DND-41 (cell line): ENCODE data around the gene ART5.

Experiments used
- ATAC-seq: fragments of 200-7000 bp; cut with Tn5 transposase; 3 replicates; pipeline ENCODE4 v1.9.1; 2021; ENCODE audit warnings: low read depth; ENCODE audit not compliant: insufficient read depth
- DNase-seq: peaks from one replicate; pipeline ENCODE4 v3.0.0-alpha.2; 2020
- H2AFZ ChIP-seq: 2 replicates; pipeline ENCODE4 v1.6.0; 2012; ENCODE audit warnings: low read depth, low read length
- H3K27ac ChIP-seq: 2 replicates; pipeline ENCODE4 v1.5.1; 2012; ENCODE audit warnings: low read length, inconsistent platforms
- H3K27me3 ChIP-seq: fragments of 200-600 bp; sonication (generic); 2 replicates; pipeline ENCODE4 v1.6.0; 2012; ENCODE audit warnings: low read length, mild to moderate bottlenecking, inconsistent platforms; ENCODE audit not compliant: insufficient read depth, poor library complexity
- H3K36me3 ChIP-seq: 2 replicates; pipeline ENCODE4 v1.5.1; 2012; ENCODE audit warnings: low read length, inconsistent platforms; ENCODE audit not compliant: insufficient read depth
- H3K4me1 ChIP-seq: 2 replicates; pipeline ENCODE4 v1.5.1; 2012; ENCODE audit warnings: mild to moderate bottlenecking, low read length; ENCODE audit not compliant: insufficient read depth
- H3K4me2 ChIP-seq: 2 replicates; pipeline ENCODE4 v1.6.0; 2012; ENCODE audit warnings: mild to moderate bottlenecking, moderate library complexity, low read length, inconsistent platforms; ENCODE audit not compliant: insufficient read depth
- H3K4me3 ChIP-seq, 2 experiments: fragments of 200-600 bp in 1 of 2; shearing (Covaris generic) in 1 of 2; 2 replicates each; pipeline ENCODE4 v1.5.1; 2012 to 2016; ENCODE audit warnings: inconsistent platforms in 2 of 2, low read length in 2 of 2, mild to moderate bottlenecking in 2 of 2, low read depth in 1 of 2, moderate library complexity in 1 of 2
- H3K79me2 ChIP-seq: 2 replicates; pipeline ENCODE4 v1.6.0; 2012; ENCODE audit warnings: low read length, inconsistent platforms; ENCODE audit not compliant: insufficient read depth
- H3K9ac ChIP-seq: 2 replicates; pipeline ENCODE4 v1.6.0; 2012; ENCODE audit warnings: low read depth, mild to moderate bottlenecking, inconsistent platforms, low read length, moderate library complexity
- H3K9me3 ChIP-seq: 2 replicates; pipeline ENCODE4 v1.5.1; 2012; ENCODE audit warnings: low read length, moderate library complexity, mild to moderate bottlenecking, inconsistent platforms; ENCODE audit not compliant: insufficient read depth, severe bottlenecking
- H4K20me1 ChIP-seq: 2 replicates; pipeline ENCODE4 v1.6.0; 2012; ENCODE audit warnings: low read length; ENCODE audit not compliant: insufficient read depth
- EZH2 ChIP-seq: IDR thresholded peaks from 3 replicates; pipeline ENCODE4 v1.6.1; 2012; ENCODE audit warnings: borderline replicate concordance, low read depth, mild to moderate bottlenecking, moderate library complexity, low read length, inconsistent platforms; ENCODE audit not compliant: severe bottlenecking
- TF ChIP-seq, protein P1 (sequence below): IDR thresholded peaks from 2 replicates; pipeline ENCODE4 v1.5.1; 2012; ENCODE audit warnings: borderline replicate concordance, low read length, moderate library complexity, mild to moderate bottlenecking; ENCODE audit not compliant: poor library complexity, severe bottlenecking; ENCODE audit errors: extremely low read depth

The ART5 gene

DNA sequence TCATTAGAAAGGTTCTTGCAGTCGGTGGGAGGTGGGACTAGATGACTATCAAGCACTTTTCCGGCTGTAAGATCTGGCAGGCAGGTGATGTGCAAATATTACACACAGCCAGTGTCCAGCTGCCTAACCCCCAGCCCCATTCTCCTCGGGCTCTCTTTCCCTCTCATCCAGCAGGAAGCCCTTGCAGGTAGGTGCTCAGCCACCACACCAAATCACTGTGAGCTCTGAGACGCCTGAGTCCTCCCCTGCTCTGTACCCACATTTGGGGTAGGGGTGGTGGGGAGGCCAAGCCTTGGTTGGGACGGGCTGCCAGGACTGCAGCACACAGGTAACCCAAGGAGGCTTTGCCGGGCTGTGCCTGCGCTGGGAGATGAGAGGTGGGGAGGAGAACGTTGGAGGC is 601 bp downstream of the ART5 start:
- no peaks in the 10 kb centered on the region for H4K20me1 ChIP-seq

DNA sequence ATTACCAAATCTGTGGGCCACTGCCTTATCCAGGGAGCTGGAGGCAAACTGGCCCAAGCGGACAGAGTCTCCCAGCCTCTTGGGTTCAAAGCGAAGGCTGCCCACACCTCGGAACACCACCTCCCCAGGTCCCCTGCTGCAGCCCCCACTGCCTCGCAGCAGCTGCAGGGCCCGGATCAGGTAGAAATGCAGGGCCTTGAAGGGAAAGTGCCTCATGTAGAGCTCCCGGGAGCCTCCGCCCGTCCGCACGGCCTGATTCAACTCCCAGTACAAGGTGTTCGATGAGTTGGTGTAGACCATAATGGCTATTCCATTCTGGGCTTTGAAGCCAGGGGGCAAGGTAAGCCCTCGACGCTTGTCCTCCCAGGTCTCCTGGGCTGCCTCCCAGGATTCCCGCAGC is 2.0 kb downstream of the ART5 start:
- peaks cover 2% of the 10 kb centered on the region for H3K27me3 ChIP-seq

More for the DNA sequence above, 601 bp downstream of the ART5 start:
- Histone ChIP-seq H3K79me2 (no peaks in the 10 kb centered on the region), H2AFZ (no peak overlapping the region), H3K27ac (no peak overlapping the region), H3K4me3 (no peak overlapping the region), H3K4me1 (no peaks in the 10 kb centered on the region), H3K9ac (no peak overlapping the region), H3K36me3 (no peaks in the 10 kb centered on the region), H3K4me2 (no peak overlapping the region), H3K27me3 (peaks cover under 1% of the 10 kb centered on the region), H3K9me3 (no peaks in the 10 kb centered on the region)
- ATAC-seq, result no peak
- no peak for DNase-seq
- no peak for TF ChIP-seq EZH2
- TF ChIP-seq, protein P1, sequence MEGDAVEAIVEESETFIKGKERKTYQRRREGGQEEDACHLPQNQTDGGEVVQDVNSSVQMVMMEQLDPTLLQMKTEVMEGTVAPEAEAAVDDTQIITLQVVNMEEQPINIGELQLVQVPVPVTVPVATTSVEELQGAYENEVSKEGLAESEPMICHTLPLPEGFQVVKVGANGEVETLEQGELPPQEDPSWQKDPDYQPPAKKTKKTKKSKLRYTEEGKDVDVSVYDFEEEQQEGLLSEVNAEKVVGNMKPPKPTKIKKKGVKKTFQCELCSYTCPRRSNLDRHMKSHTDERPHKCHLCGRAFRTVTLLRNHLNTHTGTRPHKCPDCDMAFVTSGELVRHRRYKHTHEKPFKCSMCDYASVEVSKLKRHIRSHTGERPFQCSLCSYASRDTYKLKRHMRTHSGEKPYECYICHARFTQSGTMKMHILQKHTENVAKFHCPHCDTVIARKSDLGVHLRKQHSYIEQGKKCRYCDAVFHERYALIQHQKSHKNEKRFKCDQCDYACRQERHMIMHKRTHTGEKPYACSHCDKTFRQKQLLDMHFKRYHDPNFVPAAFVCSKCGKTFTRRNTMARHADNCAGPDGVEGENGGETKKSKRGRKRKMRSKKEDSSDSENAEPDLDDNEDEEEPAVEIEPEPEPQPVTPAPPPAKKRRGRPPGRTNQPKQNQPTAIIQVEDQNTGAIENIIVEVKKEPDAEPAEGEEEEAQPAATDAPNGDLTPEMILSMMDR, result no peak

DNA sequence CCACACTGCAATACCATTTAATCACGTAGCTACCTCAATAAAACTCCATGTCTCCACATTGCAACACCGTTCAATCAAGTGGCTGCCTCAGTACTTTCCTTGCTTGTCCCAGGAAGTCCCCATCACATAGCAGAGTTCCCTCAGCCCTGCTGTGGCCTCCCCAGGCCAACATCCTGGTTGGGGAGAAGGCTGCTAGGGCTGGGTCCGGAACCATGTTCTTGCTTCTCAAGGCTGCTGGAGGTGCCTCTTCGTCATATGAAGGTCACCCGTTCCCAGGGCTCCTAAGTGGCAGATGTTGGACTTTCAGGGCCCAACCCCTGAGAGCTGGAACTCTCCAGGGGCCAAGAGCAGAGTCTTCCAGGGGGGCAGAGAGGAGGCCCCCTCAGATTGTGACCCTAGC is 3.3 kb downstream of the ART5 start:
- Histone ChIP-seq H3K27me3 (peaks cover 2% of the 10 kb centered on the region), H3K4me1 (no peaks in the 10 kb centered on the region), H2AFZ (no peak overlapping the region), H3K4me3 (no peak overlapping the region), H3K4me2 (no peak overlapping the region), H4K20me1 (no peaks in the 10 kb centered on the region), H3K36me3 (no peaks in the 10 kb centered on the region), H3K79me2 (no peaks in the 10 kb centered on the region), H3K27ac (no peak overlapping the region), H3K9me3 (no peaks in the 10 kb centered on the region), H3K9ac (no peak overlapping the region)
- DNase-seq, result no peak
- ATAC-seq, result no peak
- TF ChIP-seq EZH2, result no peak
- TF ChIP-seq, protein P1, result no peak

More for the DNA sequence above, 2.0 kb downstream of the ART5 start:
- Histone ChIP-seq H3K9me3 (no peaks in the 10 kb centered on the region), H3K36me3 (no peaks in the 10 kb centered on the region), H3K4me1 (no peaks in the 10 kb centered on the region), H4K20me1 (no peaks in the 10 kb centered on the region), H2AFZ (no peak overlapping the region), H3K79me2 (no peaks in the 10 kb centered on the region), H3K27ac (no peak overlapping the region), H3K4me2 (no peak overlapping the region), H3K9ac (no peak overlapping the region), H3K4me3 (no peak overlapping the region)
- TF ChIP-seq, protein P1, result no peak
- TF ChIP-seq EZH2, result no peak
- DNase-seq (no peak), ATAC-seq (no peak)

DNA sequence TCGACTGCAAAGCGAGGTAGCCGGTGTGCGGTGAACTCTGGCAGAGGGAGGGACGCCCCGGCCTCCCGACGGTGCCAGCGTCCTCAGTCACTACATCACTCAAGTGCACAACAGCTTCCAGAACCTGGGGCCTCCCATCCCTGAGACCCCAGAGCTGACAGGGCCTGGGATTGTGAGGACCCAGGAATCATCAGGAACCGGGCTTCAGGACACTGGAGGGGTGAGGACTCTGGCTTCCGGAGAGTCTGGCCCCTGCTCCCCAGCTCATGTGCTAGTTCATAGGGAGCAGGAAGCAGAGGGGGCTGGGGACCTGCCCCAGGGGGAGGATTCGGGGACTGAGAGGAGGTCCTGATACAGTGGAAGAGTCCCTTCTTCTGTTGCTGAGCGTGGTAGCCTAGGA is 4.6 kb downstream of the ART5 start:
- H3K4me3 ChIP-seq, result no peak overlapping the region
- no peak overlapping the region for H3K27ac ChIP-seq
- no peak overlapping the region for H3K9ac ChIP-seq
- no peak for ATAC-seq
- H3K4me2 ChIP-seq, result no peak overlapping the region
- no peaks in the 10 kb centered on the region for H4K20me1 ChIP-seq
- no peak for TF ChIP-seq EZH2
- TF ChIP-seq, protein P1, result no peak
- H3K27me3 ChIP-seq, result peaks cover 2% of the 10 kb centered on the region
- DNase-seq, result no peak
- H2AFZ ChIP-seq, result no peak overlapping the region
- H3K9me3 ChIP-seq, result no peaks in the 10 kb centered on the region
- H3K36me3 ChIP-seq, result no peaks in the 10 kb centered on the region
- no peaks in the 10 kb centered on the region for H3K79me2 ChIP-seq
- H3K4me1 ChIP-seq, result no peaks in the 10 kb centered on the region
